ENCODE measurements around the gene FBXO11.

- TF ChIP-seq SIN3A (IDR thresholded peaks at IDR 0.05; ENCODE audit: borderline replicate concordance, insufficient read depth, low read length) (no peak), POLR2AphosphoS5 (IDR thresholded peaks at IDR 0.05; ENCODE audit: low read depth, low read length) (no peak), REST (IDR thresholded peaks at IDR 0.05; ENCODE audit: insufficient read depth in 1 of 2, low read depth in 2 of 2, low read length in 2 of 2) (no peak), TAF1 (IDR thresholded peaks at IDR 0.05; ENCODE audit: borderline replicate concordance, insufficient read depth, low read length) (no peak), FOXP2 (optimal IDR thresholded peaks at IDR 0.05; ENCODE audit: borderline replicate concordance, extremely low read depth, extremely low read length, insufficient read depth) (no peak)
Measured at GRCh38 chr2:47769318-47769717, 137.0 kb downstream of the FBXO11 start.
